Measurements from ENCODE around the gene LARGE1. TPM values are rescaled to one million over a fixed set of nuclear protein-coding genes. Genes with fewer than 3 reads are reported as not detected.

LARGE1 gene
- total RNA-seq, 1 donor from 2014 or later: 0.16 TPM

- intact Hi-C loops (cut with micrococcal nuclease): no loop called here
Observed at GRCh38 chr22:33914131-33914530, 6.1 kb downstream of the LARGE1 start.

- intact Hi-C loops (cut with micrococcal nuclease): no loop called here
Observed at GRCh38 chr22:33913188-33913587, 7.1 kb downstream of the LARGE1 start.

- intact Hi-C loops (cut with micrococcal nuclease): no loop called here
Observed at GRCh38 chr22:33909911-33910310, 10.4 kb downstream of the LARGE1 start.

- intact Hi-C loops (cut with micrococcal nuclease): no loop called here
Observed at GRCh38 chr22:33909075-33909458, 11.2 kb downstream of the LARGE1 start.

- intact Hi-C loops (cut with micrococcal nuclease): no loop called here
Observed at GRCh38 chr22:33908171-33909074, 11.9 kb downstream of the LARGE1 start.

GRCh38 chr22:33906954-33907353 is 13.3 kb downstream of the LARGE1 start:
- intact Hi-C loops (cut with micrococcal nuclease): no loop called here

GRCh38 chr22:33906475-33906874 is 13.8 kb downstream of the LARGE1 start:
- intact Hi-C loops (cut with micrococcal nuclease): no loop called here

- intact Hi-C loops (cut with micrococcal nuclease): no loop called here
Observed at GRCh38 chr22:33903012-33903411, 17.3 kb downstream of the LARGE1 start.

- intact Hi-C loops (cut with micrococcal nuclease): no loop called here
Observed at GRCh38 chr22:33902073-33902472, 18.2 kb downstream of the LARGE1 start.

- intact Hi-C loops (cut with micrococcal nuclease): no loop called here
Observed at GRCh38 chr22:33898121-33898520, 22.2 kb downstream of the LARGE1 start.

GRCh38 chr22:33897448-33897835 is 22.8 kb downstream of the LARGE1 start:
- intact Hi-C loops (cut with micrococcal nuclease): no loop called here

GRCh38 chr22:33896575-33897447 is 23.5 kb downstream of the LARGE1 start:
- intact Hi-C loops (cut with micrococcal nuclease): no loop called here

- intact Hi-C loops (cut with micrococcal nuclease): no loop called here
Observed at GRCh38 chr22:33896154-33896553, 24.1 kb downstream of the LARGE1 start.

GRCh38 chr22:33895444-33895843 is 24.8 kb downstream of the LARGE1 start:
- intact Hi-C loops (cut with micrococcal nuclease): no loop called here

GRCh38 chr22:33894515-33894914 is 25.8 kb downstream of the LARGE1 start:
- intact Hi-C loops (cut with micrococcal nuclease): no loop called here

- intact Hi-C loops (cut with micrococcal nuclease): no loop called here
Observed at GRCh38 chr22:33894036-33894435, 26.2 kb downstream of the LARGE1 start.

- intact Hi-C loops (cut with micrococcal nuclease): no loop called here
Observed at GRCh38 chr22:33893512-33893911, 26.8 kb downstream of the LARGE1 start.

- intact Hi-C loops (cut with micrococcal nuclease): no loop called here
Observed at GRCh38 chr22:33891992-33892391, 28.3 kb downstream of the LARGE1 start.

GRCh38 chr22:33891455-33891854 is 28.8 kb downstream of the LARGE1 start:
- intact Hi-C loops (cut with micrococcal nuclease): no loop called here

- intact Hi-C loops (cut with micrococcal nuclease): no loop called here
Observed at GRCh38 chr22:33889748-33890147, 30.5 kb downstream of the LARGE1 start.

- intact Hi-C loops (cut with micrococcal nuclease): no loop called here
Observed at GRCh38 chr22:33888821-33889220, 31.5 kb downstream of the LARGE1 start.

- intact Hi-C loops (cut with micrococcal nuclease): no loop called here
Observed at GRCh38 chr22:33887173-33887572, 33.1 kb downstream of the LARGE1 start.

Measured in T-helper 2 cell treated with Interferon-gamma antibody and Interleukin-4, amounts not matched to agents 100 ng/mL and 5 ng/mL, for 36 hours (primary cell).